ENCODE results near the gene TM4SF1.
"Not testable (repeated sequence)": the region's sequence is repeated elsewhere in the genome, so short reads cannot be mapped to it uniquely, and the experiment has no call there.

TM4SF1 gene

DNA sequence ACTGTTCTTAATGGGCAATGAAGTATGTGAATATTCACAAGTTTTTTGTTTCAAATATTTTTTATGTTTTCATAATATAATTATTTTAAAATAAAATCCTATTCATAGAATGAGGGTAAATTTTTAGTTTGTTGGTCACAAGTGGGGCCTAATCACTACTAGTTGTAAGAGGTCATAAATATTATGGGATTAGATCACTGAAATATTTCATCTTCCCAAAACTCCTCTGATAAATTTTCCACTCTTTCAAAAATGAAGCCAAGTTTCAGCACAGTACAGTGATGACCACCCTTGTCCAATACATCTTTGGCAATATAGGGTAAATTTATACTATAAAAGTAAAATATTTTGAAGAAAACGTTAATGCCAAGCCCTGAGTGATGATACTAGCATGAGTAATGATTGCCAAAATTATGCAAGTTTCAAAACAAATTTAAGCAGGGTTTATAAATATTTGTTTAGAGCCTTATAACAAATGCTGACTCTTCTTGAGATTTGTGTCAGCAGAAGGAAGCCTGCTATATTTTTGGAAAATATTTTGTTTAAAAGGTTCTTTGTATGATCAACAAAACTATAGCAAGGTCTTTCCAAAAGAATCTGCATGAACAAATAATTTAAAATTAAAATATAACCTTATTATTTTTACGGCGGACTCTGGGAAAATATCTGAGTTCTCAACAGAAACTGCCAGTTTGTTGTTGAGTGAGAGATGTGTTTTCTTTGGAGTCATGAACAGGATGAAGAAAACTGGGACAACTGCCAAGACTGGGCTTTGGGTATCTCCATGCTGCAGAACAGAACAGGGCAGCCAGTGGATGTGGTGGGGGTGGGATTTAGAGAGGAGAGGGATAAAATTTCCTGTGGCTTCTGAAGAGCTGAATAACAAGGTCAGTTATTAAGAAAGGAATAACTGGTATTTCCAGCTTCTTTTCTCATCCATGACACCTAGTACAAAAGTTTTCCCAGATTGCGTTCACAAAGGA, 17.9 kb upstream of the TM4SF1 start:
- no peak for DNase-seq (ENCODE audit: low spot score)

DNA sequence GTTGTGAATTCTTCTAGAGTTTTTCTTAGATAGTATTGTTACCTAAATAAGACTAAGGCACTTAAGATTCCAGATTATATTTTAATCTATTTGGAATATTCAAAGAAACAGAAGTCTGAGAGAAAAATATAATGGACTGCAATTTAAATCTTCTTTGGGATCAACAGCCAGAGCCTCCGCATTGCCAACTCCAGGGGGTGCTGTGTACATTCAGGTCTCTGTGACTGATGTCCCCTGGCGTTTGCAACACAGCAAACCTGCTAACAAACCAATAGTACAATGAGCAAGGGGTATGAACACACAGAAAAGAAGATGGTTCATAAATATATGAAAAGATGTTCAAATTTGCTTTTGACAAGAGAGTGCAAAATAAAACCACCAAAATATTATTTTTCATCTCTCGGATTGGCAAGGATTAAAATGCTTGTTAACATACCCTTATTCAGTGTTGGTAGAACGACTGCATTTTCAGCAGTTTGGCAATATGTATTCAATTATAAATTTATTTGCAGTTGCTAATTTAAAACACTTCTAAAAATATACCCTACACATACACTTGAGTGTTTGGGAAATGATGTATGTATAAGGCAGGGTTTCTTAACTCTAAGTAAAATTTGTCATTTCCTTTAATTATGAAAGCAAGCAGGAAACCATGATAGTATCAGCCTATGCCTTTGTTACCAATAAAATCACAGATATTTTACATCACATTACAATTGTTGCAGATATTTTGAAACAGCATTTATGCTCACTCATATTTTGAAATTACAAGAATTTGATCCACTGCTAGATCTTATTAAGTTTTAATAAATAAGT, 16.1 kb upstream of the TM4SF1 start:
- DNase-seq (ENCODE audit: low spot score), result no peak

DNA sequence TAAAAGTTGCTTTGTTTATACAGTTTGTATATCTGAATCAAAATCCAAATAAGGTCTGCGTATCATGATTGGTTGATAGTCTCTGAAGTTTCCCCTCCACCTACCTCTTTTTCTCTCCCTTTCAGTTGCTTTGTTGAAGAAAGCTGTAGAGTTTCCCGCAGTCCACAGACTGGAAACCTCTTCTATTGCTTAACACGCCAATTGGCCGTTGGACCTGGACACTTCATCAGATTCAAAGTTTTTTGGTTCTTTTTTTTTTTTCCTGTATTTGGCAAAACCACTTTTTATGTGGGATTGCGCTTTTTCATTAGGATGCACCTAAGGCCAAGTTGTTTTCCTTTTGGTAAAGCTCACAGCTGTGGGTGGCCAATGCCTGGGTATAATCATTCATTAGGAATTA, 14.5 kb upstream of the TM4SF1 start:
- DNase-seq (ENCODE audit: low spot score), result no peak

DNA sequence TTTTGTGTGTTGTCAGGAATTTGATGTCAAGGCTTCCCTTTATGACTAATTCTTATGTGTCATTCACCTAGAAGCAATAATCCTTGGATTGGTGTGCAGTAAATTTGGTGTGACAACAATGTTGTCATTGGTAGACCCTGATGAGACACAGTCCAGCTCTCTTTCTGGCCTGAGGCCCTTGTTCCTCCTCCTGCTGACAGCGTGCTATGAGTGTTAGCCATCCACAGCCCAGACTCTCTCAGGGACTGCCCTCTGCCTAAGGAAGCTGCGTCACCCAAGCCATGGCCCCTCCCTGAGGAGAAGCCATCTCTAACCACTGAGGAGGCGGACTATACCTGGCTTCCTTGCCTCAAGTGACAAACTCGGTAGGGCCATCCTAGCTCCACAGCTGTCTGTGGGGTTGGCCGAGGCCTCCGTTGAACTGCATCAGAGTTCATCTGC, 13.3 kb upstream of the TM4SF1 start:
- DNase-seq (ENCODE audit: low spot score), result no peak

DNA sequence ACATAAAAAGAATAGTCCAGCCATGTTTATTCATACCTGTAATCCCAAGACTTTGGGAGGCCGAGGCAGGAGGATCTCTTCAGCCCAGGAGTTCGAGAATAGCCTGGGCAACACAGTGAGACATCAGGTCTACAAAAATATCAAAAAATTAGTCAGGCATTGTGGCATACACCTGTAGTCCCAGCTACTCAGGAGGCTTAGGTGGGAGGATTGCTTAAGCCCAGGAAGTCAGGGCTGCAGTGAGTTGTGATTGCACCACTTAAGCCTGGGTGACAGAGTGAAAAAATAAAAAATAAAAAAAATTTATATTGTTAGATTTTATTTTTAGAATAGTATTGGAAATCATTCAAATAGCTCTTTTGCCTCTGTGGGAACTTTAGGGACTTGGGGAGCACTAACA, 12.8 kb upstream of the TM4SF1 start:
- no peak for DNase-seq (ENCODE audit: low spot score)

DNA sequence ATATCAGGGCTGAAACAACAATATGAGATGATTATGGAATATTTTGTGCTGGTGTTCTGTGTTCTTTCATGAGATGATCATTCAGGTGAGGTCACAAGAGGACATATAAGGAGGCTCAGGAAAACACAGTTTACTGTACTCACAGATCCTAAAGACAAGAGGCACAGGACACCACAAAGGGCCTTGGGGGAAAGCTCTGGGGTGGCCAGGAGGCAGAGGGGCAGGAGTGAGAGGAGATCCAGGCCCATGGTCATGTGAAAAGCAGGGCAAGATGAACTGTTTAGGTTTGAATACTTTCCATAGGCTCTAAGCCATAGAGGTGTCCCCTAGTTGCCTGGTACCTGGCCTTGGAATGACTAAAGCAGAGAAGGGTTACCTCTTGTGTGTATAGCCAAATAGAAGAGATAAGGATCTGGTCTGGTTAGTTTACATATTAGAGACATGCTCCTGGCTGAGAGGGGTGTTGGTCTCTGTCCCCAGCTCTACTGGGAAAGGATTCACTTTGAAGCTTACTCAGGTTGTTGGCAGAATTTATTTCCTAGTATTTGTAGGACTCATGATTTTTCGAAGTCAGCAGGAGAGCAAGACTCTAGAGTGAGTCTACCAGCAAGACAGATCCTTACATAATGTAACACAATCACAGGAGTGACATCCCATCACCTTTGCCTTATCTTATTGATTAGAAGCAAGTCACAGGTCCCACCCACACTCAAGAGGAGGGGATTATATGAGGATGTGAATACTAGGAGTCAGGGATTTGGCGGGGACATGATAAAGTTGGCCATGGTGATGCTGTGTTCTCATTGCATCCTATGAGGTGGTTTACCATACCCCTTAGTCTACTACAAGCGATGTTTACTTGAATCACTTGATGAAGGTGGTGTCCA, 11.3 kb upstream of the TM4SF1 start:
- DNase-seq (ENCODE audit: low spot score), result no peak

DNA sequence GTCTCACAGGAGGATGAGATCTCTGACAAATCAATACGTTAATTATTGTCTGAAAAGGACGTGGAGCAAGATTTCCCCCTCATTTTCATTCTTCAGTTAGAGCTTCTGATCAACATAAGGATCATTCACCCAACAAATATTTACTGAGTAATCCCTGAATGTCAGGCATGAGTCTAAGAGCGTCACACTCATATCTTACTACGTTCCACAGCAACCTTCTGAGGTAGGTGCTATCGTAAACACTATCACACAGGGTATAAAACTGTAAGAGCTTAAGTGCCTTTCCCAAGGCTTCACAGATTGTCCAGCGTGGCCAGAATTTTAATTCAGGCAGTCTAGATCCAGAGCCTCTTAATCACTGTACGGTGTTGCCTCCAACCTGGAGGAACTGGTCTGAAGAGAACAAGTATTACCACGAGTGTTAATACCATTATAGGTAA, 10.6 kb upstream of the TM4SF1 start:
- DNase-seq (ENCODE audit: low spot score), result no peak

DNA sequence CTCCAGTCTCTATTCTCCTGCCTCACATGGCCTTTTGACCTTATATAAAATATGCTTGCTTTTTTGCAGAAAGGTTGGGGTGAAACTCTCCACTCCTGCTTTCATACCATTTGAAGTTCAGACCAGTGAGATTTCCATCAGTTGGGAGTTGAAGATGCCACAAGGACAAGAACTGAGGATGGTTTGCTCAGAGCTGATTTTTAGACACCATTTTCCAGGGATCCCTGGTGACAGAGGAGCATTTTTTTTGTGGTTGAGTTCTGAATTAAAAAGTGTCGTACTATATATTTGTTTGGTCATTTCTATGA, 8.8 kb upstream of the TM4SF1 start:
- no peak for DNase-seq (ENCODE audit: low spot score)

DNA sequence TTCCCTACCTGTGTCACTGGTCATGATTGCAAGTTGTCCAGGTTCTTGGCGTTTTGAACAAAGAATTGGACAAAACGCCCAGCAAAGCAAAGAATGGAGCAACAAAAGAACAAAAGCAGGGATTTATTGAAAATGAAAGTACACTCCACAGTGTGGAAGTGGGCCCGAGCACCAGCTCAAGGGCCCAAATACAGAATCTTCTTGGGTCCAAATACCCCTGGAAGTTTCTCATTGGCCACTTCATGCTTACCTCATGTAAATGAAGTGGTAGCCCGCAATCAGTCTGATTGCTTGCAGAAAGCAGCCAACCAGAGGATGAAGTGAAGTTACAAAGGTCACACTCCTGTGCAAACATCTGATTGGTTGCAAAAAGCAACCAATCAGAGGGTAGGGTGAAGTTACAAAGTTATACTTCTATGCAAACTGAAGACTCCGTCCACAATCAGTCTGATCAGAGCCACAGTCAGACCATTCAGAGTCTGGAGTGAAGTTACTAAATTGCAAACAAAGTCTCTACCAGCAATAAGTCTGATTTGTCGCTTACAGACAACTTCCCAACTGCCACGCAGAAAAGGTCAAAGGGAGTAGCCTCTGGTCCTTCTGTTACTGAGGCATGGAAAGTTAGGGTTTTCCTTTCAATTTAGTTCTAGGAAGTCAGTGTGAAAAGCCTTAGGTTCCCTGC, 8.3 kb upstream of the TM4SF1 start:
- DNase-seq (ENCODE audit: low spot score), result no peak

DNA sequence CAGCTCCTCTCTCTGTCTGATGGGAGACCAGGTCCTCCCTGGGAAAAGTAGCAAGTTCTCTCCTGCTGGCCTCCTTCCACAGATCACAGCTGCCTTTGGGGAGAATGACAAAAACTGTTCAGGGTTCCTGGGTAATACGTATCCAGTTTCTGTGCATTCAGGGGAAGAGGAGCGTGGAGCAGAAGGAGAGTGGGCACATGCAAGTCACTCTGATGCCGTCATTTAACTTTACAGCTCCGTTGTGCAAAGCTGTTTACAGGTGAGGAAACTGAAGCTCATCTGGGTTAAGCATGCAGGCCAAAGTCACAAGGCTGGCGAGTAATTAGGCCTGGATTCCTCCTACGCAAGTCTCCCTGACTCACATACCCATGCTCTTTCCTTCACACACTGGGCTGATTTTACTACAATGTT, 7.5 kb upstream of the TM4SF1 start:
- DNase-seq (ENCODE audit: low spot score), result no peak

DNA sequence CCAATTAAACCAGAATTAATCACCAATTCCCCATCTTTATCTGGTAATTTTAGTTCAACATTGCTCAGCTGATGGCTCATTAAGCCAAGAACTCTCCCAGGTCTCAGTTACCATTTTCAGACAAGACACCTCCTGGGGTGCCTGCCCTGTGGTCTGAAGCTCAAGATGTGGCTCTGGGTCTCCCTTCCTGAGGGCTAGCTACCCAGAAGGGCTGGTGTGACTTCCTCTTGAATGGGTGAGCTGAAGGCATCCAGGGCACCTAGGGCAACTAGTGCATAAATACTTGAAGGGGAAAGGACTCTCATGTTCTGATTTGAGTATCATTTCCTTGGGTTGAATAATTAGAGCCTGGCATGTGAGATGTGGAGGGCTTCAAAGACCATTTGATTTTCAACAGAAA, 6.7 kb upstream of the TM4SF1 start:
- DNase-seq (ENCODE audit: low spot score), result no peak

DNA sequence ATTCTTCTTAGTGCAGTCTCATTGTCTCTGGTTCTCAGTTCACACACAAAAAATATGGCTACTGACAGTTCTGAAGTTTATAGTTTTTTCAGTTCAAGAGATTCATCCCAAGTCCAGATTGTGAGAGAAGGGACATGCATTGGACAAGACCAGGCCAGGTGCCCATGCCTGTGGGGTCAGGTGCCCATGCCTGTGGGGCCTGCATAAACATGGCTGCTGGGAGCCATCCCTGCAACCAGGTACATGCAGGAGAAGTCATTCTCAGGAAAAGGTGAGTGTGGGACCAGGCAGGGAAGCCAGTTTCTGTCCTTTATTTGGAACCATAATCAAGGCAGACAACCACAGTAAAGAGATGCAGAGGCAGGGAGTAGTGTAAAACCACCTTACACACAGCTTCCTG, 6.3 kb upstream of the TM4SF1 start:
- no peak for DNase-seq (ENCODE audit: low spot score)

DNA sequence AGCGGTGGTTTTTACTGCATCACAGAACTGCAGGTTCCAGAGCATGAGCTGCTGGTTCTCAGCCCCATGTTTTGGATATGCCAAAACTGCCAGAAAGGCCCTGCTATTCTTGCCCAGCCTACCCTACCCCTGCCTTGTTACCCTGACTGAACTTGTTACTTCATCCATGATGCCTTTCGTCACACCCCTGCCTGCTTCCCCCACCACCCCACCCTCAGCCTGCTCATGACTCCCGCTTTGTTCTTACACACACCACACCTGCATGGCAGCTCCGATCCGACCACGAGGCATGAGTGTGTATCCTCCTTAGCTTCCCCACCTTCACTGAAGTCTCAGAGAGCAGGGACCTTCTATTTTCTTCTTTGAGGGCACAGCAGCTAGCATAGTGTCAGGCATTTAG, 5.1 kb upstream of the TM4SF1 start:
- DNase-seq (ENCODE audit: low spot score), result no peak

DNA sequence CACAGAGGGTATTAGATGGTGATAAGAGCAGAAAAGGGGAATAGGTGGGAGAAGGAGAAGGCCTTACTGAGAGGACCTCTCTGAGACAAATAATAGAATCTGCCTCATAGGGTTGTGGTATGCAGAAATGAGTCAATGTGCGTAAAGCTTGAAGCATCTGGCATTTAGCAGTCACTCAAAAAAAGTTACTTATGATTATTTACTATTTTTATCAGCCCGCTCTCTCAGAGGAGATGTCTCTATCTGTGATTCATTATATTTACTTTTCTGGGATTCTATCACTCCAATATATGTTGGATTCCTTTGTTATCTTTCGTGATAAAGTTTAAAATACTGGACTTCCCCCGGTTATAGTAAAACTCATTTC, 4.6 kb upstream of the TM4SF1 start:
- no peak for DNase-seq (ENCODE audit: low spot score)

DNA sequence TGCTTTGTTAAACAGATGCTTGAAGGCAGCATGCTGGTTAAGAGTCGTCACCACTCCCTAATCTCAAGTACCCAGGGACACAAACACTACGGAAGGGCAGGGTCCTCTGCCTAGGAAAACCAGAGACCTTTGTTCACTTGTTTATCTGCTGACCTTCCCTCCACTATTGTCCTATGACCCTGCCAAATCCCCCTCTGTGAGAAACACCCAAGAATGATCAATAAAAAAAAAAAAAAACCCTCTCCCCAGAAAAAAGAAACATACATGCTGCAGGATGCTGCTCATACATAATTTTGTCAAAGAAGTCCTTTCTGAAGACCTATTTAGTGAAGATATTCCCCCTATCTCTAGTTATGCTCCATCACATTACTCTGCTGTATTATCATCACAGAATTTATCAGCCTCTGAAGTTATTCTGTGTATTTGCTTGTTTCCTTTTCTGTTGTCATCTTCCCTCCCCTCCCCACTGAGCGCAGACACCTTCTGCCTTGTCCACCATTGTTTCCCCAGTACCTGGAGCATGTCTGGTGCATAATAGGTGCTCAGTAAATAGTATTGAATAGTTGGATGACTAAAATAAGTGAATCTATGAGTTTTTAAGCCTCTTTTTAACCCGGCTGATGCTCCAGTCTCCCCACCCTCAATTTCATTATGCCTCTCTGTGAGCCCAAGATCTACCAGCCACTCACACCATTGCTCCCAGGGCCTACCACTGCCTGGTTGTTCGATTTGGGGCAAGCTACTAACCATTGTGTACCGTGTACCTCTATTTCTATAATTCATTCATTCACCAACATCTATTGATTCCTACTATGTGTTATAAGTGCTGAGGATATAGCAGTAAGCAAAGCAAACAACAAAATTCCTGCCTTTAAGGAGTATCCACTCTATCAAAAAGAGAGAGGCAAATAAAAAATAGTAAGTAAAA, 4.0 kb upstream of the TM4SF1 start:
- DNase-seq (ENCODE audit: low spot score), result no peak

DNA sequence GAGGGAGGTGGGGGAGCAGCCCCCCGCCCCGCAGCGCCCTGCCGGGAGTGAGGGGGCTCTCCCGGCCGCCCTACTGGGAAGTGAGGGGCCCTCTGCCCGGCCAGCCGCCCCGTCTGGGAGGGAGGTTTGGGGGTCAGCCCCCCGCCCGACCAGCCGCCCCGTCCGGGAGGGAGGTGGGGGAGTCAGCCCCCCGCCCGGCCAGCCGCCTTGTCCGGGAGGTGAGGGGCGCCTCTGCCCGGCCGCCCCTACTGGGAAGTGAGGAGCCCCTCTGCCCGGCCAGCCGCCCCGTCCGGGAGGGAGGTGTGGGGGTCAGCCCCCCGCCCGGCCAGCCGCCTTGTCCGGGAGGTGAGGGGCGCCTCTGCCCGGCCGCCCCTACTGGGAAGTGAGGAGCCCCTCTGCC, 2.8 kb upstream of the TM4SF1 start:
- DNase-seq (ENCODE audit: low spot score), result not testable (repeated sequence)

DNA sequence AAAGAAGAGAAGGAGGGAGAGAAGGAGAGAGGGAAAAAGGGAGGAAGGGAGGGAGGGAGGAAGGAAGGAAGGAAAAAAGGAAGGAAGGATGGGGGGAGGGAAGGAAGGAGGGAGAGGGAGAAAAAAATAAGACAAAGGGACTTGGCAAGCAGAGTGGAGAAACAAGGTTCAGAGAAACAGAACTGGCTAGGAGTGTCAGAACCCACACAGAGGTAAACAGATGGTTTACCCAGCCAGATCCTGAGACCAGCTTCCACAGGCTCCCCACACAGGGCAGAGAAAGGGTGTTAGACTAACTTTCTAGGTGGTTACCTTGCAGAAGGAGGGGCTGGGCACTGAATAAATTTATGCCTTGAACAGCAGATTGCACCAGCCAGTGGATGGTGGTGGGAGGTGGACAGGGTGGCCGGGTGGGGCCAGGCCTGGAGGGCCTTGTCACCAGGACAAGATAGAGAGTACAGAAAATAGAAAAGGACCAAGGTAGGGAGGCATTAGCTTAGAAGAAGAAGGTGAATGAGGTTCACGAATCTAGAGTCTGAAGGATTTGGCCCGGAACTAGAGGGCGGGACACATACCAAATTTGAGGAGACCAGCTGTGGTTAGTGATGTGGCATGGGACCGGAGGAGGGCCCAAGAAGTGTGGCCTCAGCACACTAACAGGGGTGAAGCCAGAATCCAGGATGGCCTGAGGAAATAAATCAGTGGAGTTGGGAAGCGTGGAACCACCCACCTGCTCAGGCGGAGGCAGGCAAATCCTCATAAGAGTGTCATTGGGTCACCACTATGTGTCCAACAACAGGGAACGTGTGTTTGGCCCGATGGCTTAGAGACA, 1.2 kb upstream of the TM4SF1 start:
- DNase-seq (ENCODE audit: low spot score), result no peak

DNA sequence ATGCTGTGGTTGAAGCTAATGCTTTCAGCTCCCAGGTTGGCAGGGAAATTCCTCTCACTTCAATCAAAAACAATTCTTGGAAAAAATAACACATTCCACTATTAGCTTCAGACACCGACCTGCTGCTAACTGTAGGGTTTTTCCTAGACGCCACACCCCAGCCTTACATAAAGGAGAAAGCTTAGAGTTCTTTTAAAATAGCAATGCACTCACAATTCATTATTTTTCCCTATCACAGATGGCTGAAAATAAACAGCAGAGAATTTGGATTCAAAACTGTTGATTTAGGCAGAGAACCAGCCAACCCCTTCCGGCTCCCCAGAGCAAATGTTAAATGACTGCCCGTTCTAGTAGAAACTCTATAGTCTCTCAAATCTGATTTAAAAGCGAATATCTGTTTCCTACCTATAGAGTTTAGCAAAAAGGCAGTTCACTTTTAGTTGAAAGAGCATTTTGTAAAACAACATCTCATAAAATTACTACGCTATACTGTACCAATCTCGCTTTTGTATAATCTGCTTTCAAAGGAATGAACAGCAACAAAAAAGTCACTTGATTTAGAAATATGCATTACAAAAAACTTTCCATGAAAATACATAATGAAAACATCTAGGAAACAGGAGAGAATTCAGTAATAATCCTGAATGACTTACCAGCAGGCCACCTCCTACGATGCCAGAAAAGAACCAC, 586 bp downstream of the TM4SF1 start:
- DNase-seq (ENCODE audit: low spot score), result no peak
